SJCRH30 (cell line): ENCODE results near the gene PRAMEF33. TPM values are rescaled to one million over a fixed set of nuclear protein-coding genes. Genes with fewer than 3 reads are reported as not detected.

Experiments used
- total RNA-seq: library from RNA; depleted of rRNA; stranded (reverse); fragments of >200 nt; shearing (Covaris generic); gene quantifications from 2 replicates; pipeline ENCODE4 v1.2.3, GENCODE V29; 2014; rRNA removed

The PRAMEF33 gene
- total RNA-seq, 1 experiment from 2014 or later = not detected

Other genes starting within 250 kb of the PRAMEF33 start
- not detected in 2 replicates for gene PRAMEF27, start 247.0 kb upstream of the PRAMEF33 start, total RNA-seq
- not detected in 2 replicates for gene HNRNPCL3, start 242.8 kb upstream of the PRAMEF33 start, total RNA-seq
- gene PRAMEF25, start 232.8 kb upstream of the PRAMEF33 start, total RNA-seq = not detected in 2 replicates
- gene HNRNPCL2, start 186.7 kb upstream of the PRAMEF33 start, total RNA-seq = not detected in 2 replicates
- not detected in 2 replicates for gene PRAMEF26, start 147.5 kb upstream of the PRAMEF33 start, total RNA-seq
- not detected in 2 replicates for gene HNRNPCL4, start 137.9 kb upstream of the PRAMEF33 start, total RNA-seq
- not detected in 2 replicates for gene PRAMEF9, start 131.7 kb upstream of the PRAMEF33 start, total RNA-seq
- not detected in 2 replicates for gene PRAMEF13, start 102.1 kb upstream of the PRAMEF33 start, total RNA-seq
- gene PRAMEF18, start 77.4 kb upstream of the PRAMEF33 start, total RNA-seq = not detected in 2 replicates
- gene PRAMEF5, start 49.3 kb upstream of the PRAMEF33 start, total RNA-seq = not detected in 2 replicates
- not detected in 2 replicates for gene PRAMEF8, start 18.4 kb upstream of the PRAMEF33 start, total RNA-seq
- not detected in 2 replicates for gene PRAMEF15, start 12.0 kb downstream of the PRAMEF33 start, total RNA-seq
- not detected in 2 replicates for gene PRAMEF14, start 43.6 kb downstream of the PRAMEF33 start, total RNA-seq
- gene PRAMEF19, start 68.4 kb downstream of the PRAMEF33 start, total RNA-seq = not detected in 2 replicates
- gene PRAMEF17, start 86.1 kb downstream of the PRAMEF33 start, total RNA-seq = not detected in 2 replicates
- gene PRAMEF20, start 106.9 kb downstream of the PRAMEF33 start, total RNA-seq = not detected in 2 replicates
- not detected in 2 replicates for gene LRRC38, start 210.5 kb downstream of the PRAMEF33 start, total RNA-seq